Measurements from ENCODE around the gene ZFAND3. TPM values are rescaled to one million over a fixed set of nuclear protein-coding genes. Genes with fewer than 3 reads are reported as not detected.

ZFAND3 gene
- 16.0 and 62.2 TPM in 2 replicates for total RNA-seq

GRCh38 chr6:37819177-37819801 lies at the start of gene ZFAND3:
TSS of gene ZFAND3 (plus strand) at chr6:37819727. CDS start at chr6:37819946, 219 bp downstream.
- peak; percentile 78 for DNase-seq (ENCODE audit: low read depth)

- no peak for DNase-seq (ENCODE audit: low read depth)
Observed at GRCh38 chr6:37774028-37774680, 45.4 kb upstream of the ZFAND3 start.

GRCh38 chr6:37776566-37776965 lies 43.0 kb upstream of the ZFAND3 start:
- no peak for DNase-seq (ENCODE audit: low read depth)

GRCh38 chr6:37777272-37777834 lies 42.2 kb upstream of the ZFAND3 start:
- DNase-seq (ENCODE audit: low read depth) = no peak

- DNase-seq (ENCODE audit: low read depth) = peak; percentile 70
Observed at GRCh38 chr6:37779111-37779800, 40.3 kb upstream of the ZFAND3 start.

GRCh38 chr6:37779902-37780628 lies 39.5 kb upstream of the ZFAND3 start:
- DNase-seq (ENCODE audit: low read depth) = no peak

GRCh38 chr6:37781788-37782187 lies 37.7 kb upstream of the ZFAND3 start:
- no peak for DNase-seq (ENCODE audit: low read depth)

- DNase-seq (ENCODE audit: low read depth) = no peak
Observed at GRCh38 chr6:37783025-37783855, 36.3 kb upstream of the ZFAND3 start.

GRCh38 chr6:37783856-37784584 lies 35.5 kb upstream of the ZFAND3 start:
- DNase-seq (ENCODE audit: low read depth) = no peak

- no peak for DNase-seq (ENCODE audit: low read depth)
Observed at GRCh38 chr6:37784585-37784967, 35.0 kb upstream of the ZFAND3 start.

- DNase-seq (ENCODE audit: low read depth) = no peak
Observed at GRCh38 chr6:37785002-37785662, 34.4 kb upstream of the ZFAND3 start.

GRCh38 chr6:37785663-37786270 lies 33.8 kb upstream of the ZFAND3 start:
- no peak for DNase-seq (ENCODE audit: low read depth)

- DNase-seq (ENCODE audit: low read depth) = no peak
Observed at GRCh38 chr6:37787216-37787615, 32.3 kb upstream of the ZFAND3 start.

GRCh38 chr6:37788259-37788658 lies 31.3 kb upstream of the ZFAND3 start:
- DNase-seq (ENCODE audit: low read depth) = peak; percentile 39

- DNase-seq (ENCODE audit: low read depth) = peak; percentile 97
Observed at GRCh38 chr6:37791156-37791919, 28.2 kb upstream of the ZFAND3 start.

GRCh38 chr6:37792457-37793033 lies 27.0 kb upstream of the ZFAND3 start:
- DNase-seq (ENCODE audit: low read depth) = no peak

GRCh38 chr6:37793067-37793466 lies 26.5 kb upstream of the ZFAND3 start:
- no peak for DNase-seq (ENCODE audit: low read depth)

GRCh38 chr6:37794825-37795224 lies 24.7 kb upstream of the ZFAND3 start:
- peak; percentile 47 for DNase-seq (ENCODE audit: low read depth)

Data from renal cortical epithelial cell (primary cell).